HCT116 (cell line): ENCODE results near the gene IMMP2L. TPM values are rescaled to one million over a fixed set of nuclear protein-coding genes. Genes with fewer than 3 reads are reported as not detected.

Source experiments
- ATAC-seq: fragments of 200-7000 bp; cut with Tn5 transposase; 2 replicates; pipeline ENCODE4 v1.9.1; 2020; ENCODE audit warnings: mild to moderate bottlenecking, moderate library complexity
- BruUV-seq: library from RNA; stranded (reverse); fragments of 400-500 nt; replicated peaks from 2 replicates; lab custom pipeline; 2021; lab: Mats Ljungman, UMichigan
- CTCF ChIA-PET: fragments of 300-600 bp; sonication (Branson Sonifier 250); formaldehyde crosslinking; loops from one replicate; lab custom pipeline; 2021; ENCODE audit warnings: antibody characterized with exemption; lab: Charles Lee
- POLR2A ChIA-PET: fragments of 300-600, 350-600 bp; sonication (Branson Sonifier 250); formaldehyde crosslinking; loops from one replicate; lab custom pipeline; 2021; ENCODE audit warnings: antibody characterized with exemption; lab: Charles Lee
- RAD21 ChIA-PET, 2 experiments: fragments of 300-600 bp; sonication (Branson Sonifier 250); formaldehyde crosslinking; loops; one replicate each; lab custom pipeline; 2023; ENCODE audit warnings: low total read pairs in 2 of 2; ENCODE audit not compliant: uncharacterized antibody in 2 of 2, unreplicated experiment in 2 of 2, low non-redundant PET in 1 of 2; lab: Charles Lee
- DNase-seq: peaks from one replicate; pipeline ENCODE4 v3.0.0-alpha.2; 2010; ENCODE audit warnings: low read depth, low spot score
- H2AFZ ChIP-seq: fragments of 200-600 bp; shearing (Covaris generic), sonication (generic); 2 replicates; pipeline ENCODE4 v1.6.1; 2017; ENCODE audit warnings: low read depth, mixed run types, mixed read lengths, antibody characterized with exemption, low read length; ENCODE audit not compliant: poor library complexity, severe bottlenecking
- H3K27ac ChIP-seq: 2 replicates; pipeline ENCODE4 v1.5.1; 2012; ENCODE audit warnings: low read depth, low read length
- H3K27me3 ChIP-seq: fragments of 200-600 bp; sonication (generic); 2 replicates; pipeline ENCODE4 v1.6.1; 2016; ENCODE audit warnings: mixed run types, low read length, mixed read lengths; ENCODE audit not compliant: insufficient read depth
- H3K36me3 ChIP-seq, 2 experiments: fragments of 200-500 bp in 1 of 2; fragments of 200-600 bp in 1 of 2; sonication (Bioruptor generic) in 1 of 2; sonication (generic) in 1 of 2; 2 replicates each; pipeline versions ENCODE4 v1.5.1 to v1.6.1; 2014 to 2016; ENCODE audit warnings: low read length in 2 of 2, inconsistent platforms in 1 of 2, mixed read lengths in 1 of 2, mixed run types in 1 of 2; ENCODE audit not compliant: insufficient read depth in 2 of 2, control insufficient read depth in 1 of 2
- H3K4me1 ChIP-seq, 2 experiments: fragments of 200-600 bp in 1 of 2; sonication (generic) in 1 of 2; 2 replicates each; pipeline versions ENCODE4 v1.5.1 to v1.6.1; 2012 to 2017; ENCODE audit warnings: low read length in 2 of 2, inconsistent platforms in 1 of 2, mild to moderate bottlenecking in 1 of 2, mixed read lengths in 1 of 2, mixed run types in 1 of 2, moderate library complexity in 1 of 2; ENCODE audit not compliant: insufficient read depth in 2 of 2, control insufficient read depth in 1 of 2
- H3K4me2 ChIP-seq: fragments of 200-600 bp; sonication (generic); 2 replicates; pipeline ENCODE4 v1.6.1; 2017; ENCODE audit warnings: mixed run types, low read length, mixed read lengths
- H3K4me3 ChIP-seq, 2 experiments: fragments of 200-600 bp in 1 of 2; sonication (generic) in 1 of 2; replicated peaks in 1 of 2; 2 replicates each; pipeline ENCODE4 v1.5.1; 2011 to 2016; ENCODE audit warnings: low read length in 2 of 2, control low read depth in 1 of 2, low read depth in 1 of 2, mild to moderate bottlenecking in 1 of 2, mixed read lengths in 1 of 2, mixed run types in 1 of 2
- H3K79me2 ChIP-seq: fragments of 200-600 bp; sonication (generic); 2 replicates; pipeline ENCODE4 v1.6.1; 2017; ENCODE audit warnings: mild to moderate bottlenecking, mixed run types, low read length, moderate library complexity, mixed read lengths; ENCODE audit not compliant: insufficient read depth
- H3K9ac ChIP-seq: fragments of 200-600 bp; sonication (generic); 2 replicates; pipeline ENCODE4 v1.6.1; 2016; ENCODE audit warnings: low read length, mixed read lengths
- H3K9me2 ChIP-seq: fragments of 200-600 bp; sonication (generic), shearing (Covaris generic); 2 replicates; pipeline ENCODE4 v1.6.1; 2017; ENCODE audit warnings: mixed run types, mild to moderate bottlenecking, moderate library complexity; ENCODE audit not compliant: insufficient read depth
- H3K9me3 ChIP-seq, 2 experiments: fragments of 200-500 bp in 1 of 2; fragments of 200-600 bp in 1 of 2; sonication (Bioruptor generic) in 1 of 2; sonication (generic) in 1 of 2; 2 replicates each; pipeline ENCODE4 v1.6.1; 2014 to 2017; ENCODE audit warnings: low read length in 2 of 2, mixed read lengths in 2 of 2, inconsistent platforms in 1 of 2, low read depth in 1 of 2, mild to moderate bottlenecking in 1 of 2, mixed run types in 1 of 2, moderate library complexity in 1 of 2; ENCODE audit not compliant: control insufficient read depth in 1 of 2, insufficient read depth in 1 of 2
- H4K20me1 ChIP-seq: fragments of 200-600 bp; sonication (generic), shearing (Covaris generic); 2 replicates; pipeline ENCODE4 v1.6.1; 2017; ENCODE audit warnings: mixed run types, mild to moderate bottlenecking, moderate library complexity; ENCODE audit not compliant: insufficient read depth
- CBX3 ChIP-seq: IDR thresholded peaks from 2 replicates; pipeline ENCODE4 v1.6.1; 2012; ENCODE audit warnings: low read depth
- EGR1 ChIP-seq: IDR thresholded peaks from 2 replicates; pipeline ENCODE4 v1.6.1; 2012; ENCODE audit warnings: low read depth
- ELF1 ChIP-seq: IDR thresholded peaks from 2 replicates; pipeline ENCODE4 v1.6.1; 2012; ENCODE audit warnings: low read depth, borderline replicate concordance
- EZH2 ChIP-seq: fragments of 200-600 bp; sonication (generic); IDR thresholded peaks from 2 replicates; pipeline ENCODE4 v1.6.1; 2017; ENCODE audit warnings: antibody characterized with exemption, mixed run types
- EZH2phosphoT487 ChIP-seq: fragments of 200-600 bp; IDR thresholded peaks from 2 replicates; pipeline ENCODE4 v1.6.1; 2018; ENCODE audit warnings: antibody characterized with exemption, borderline replicate concordance
- FOSL1 ChIP-seq: IDR thresholded peaks from 2 replicates; pipeline ENCODE4 v1.6.1; 2012; ENCODE audit warnings: low read depth
- JUND ChIP-seq: IDR thresholded peaks from 2 replicates; pipeline ENCODE4 v1.6.1; 2012
- POLR2A ChIP-seq: IDR thresholded peaks from 2 replicates; pipeline ENCODE4 v1.7.0; 2011; ENCODE audit warnings: borderline replicate concordance; ENCODE audit not compliant: insufficient read depth, insufficient read length; ENCODE audit errors: extremely low read depth
- RAD21 ChIP-seq: IDR thresholded peaks from 2 replicates; pipeline ENCODE4 v1.6.1; 2012; ENCODE audit warnings: low read depth, mild to moderate bottlenecking
- SP1 ChIP-seq: IDR thresholded peaks from 2 replicates; pipeline ENCODE4 v1.6.1; 2012; ENCODE audit warnings: low read depth
- SRF ChIP-seq: IDR thresholded peaks from 2 replicates; pipeline ENCODE4 v1.6.1; 2012; ENCODE audit warnings: low read depth
- ZNF274 ChIP-seq: fragments of 200-500 bp; sonication (Bioruptor generic); IDR thresholded peaks from 2 replicates; pipeline ENCODE4 v1.6.1; 2014; ENCODE audit warnings: mild to moderate bottlenecking, low read depth, low read length, inconsistent platforms
- intact Hi-C: fragments of 100-400 bp; cut with micrococcal nuclease; formaldehyde crosslinking; loops from 2 replicates; pipeline ENCODE4 v1.10.0; 2022
- total RNA-seq: library from RNA; stranded (reverse); gene quantifications from one replicate; pipeline ENCODE4 v1.2.1, GENCODE V29; 2021; ENCODE audit not compliant: unreplicated experiment
- TF ChIP-seq, protein P1 (sequence below): IDR thresholded peaks from 2 replicates; pipeline ENCODE4 v1.6.1; 2012
- TF ChIP-seq, protein P2 (sequence below), 3 experiments: fragments of 200-600 bp in 1 of 3; sonication (generic) in 1 of 3; IDR thresholded peaks in 2 of 3; conservative IDR thresholded peaks in 1 of 3; 2 replicates each; pipeline ENCODE4 v1.5.1; 2012 to 2017; ENCODE audit warnings: low read depth in 2 of 3, low read length in 2 of 3, antibody characterized with exemption in 1 of 3, borderline replicate concordance in 1 of 3, control low read depth in 1 of 3, mild to moderate bottlenecking in 1 of 3, mixed read lengths in 1 of 3, mixed run types in 1 of 3, moderate library complexity in 1 of 3; ENCODE audit not compliant: insufficient read depth in 1 of 3
- TF ChIP-seq, protein P3 (sequence below): IDR thresholded peaks from 2 replicates; pipeline ENCODE4 v1.6.1; 2012
- TF ChIP-seq, protein P4 (sequence below): IDR thresholded peaks from 2 replicates; pipeline ENCODE4 v1.6.1; 2012; ENCODE audit warnings: low read depth

IMMP2L gene
- total RNA-seq, 1 experiment from 2014 or later = 21.1 TPM

DNA sequence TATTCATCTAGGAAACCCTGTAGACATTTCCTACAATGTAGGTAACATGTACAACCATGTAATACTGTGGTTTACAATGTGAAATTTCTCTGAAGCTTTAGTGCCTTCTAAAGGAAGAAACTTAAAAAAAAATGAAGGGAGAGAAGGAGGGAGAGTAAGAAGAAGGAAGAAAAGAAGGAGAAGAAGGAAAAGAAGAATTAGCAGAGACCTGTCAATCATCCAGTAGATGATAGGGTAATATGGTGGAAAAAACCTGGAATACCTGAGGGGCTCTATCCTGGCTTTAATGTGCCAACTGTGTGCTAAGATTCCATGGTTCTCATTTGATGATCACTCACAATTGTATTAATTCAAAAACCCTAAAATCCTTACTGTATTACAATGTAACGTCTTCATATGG, 474.0 kb downstream of the IMMP2L start:
- no TSS peak for BruUV-seq
- no peak for DNase-seq
- Histone ChIP-seq H2AFZ (no peak overlapping the region), H3K4me1 (no peaks in the 10 kb centered on the region), H4K20me1 (no peaks in the 10 kb centered on the region), H3K4me2 (no peak overlapping the region), H3K36me3 (no peaks in the 10 kb centered on the region), H3K27me3 (no peaks in the 10 kb centered on the region), H3K9me2 (no peaks in the 10 kb centered on the region), H3K27ac (no peak overlapping the region), H3K79me2 (no peaks in the 10 kb centered on the region), H3K4me3 (no peak overlapping the region), H3K9ac (no peak overlapping the region), H3K9me3 (no peaks in the 10 kb centered on the region)
- TF ChIP-seq, protein P1, sequence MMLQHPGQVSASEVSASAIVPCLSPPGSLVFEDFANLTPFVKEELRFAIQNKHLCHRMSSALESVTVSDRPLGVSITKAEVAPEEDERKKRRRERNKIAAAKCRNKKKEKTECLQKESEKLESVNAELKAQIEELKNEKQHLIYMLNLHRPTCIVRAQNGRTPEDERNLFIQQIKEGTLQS = no peak
- TF ChIP-seq JUND (no peak), EGR1 (no peak), POLR2A (no peak), ELF1 (no peak), EZH2phosphoT487 (no peak), ZNF274 (no peak), FOSL1 (no peak), RAD21 (no peak), SP1 (no peak), EZH2 (no peak), SRF (no peak), CBX3 (no peak)
- TF ChIP-seq, protein P2, sequence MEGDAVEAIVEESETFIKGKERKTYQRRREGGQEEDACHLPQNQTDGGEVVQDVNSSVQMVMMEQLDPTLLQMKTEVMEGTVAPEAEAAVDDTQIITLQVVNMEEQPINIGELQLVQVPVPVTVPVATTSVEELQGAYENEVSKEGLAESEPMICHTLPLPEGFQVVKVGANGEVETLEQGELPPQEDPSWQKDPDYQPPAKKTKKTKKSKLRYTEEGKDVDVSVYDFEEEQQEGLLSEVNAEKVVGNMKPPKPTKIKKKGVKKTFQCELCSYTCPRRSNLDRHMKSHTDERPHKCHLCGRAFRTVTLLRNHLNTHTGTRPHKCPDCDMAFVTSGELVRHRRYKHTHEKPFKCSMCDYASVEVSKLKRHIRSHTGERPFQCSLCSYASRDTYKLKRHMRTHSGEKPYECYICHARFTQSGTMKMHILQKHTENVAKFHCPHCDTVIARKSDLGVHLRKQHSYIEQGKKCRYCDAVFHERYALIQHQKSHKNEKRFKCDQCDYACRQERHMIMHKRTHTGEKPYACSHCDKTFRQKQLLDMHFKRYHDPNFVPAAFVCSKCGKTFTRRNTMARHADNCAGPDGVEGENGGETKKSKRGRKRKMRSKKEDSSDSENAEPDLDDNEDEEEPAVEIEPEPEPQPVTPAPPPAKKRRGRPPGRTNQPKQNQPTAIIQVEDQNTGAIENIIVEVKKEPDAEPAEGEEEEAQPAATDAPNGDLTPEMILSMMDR (IDR thresholded peaks at IDR 0.05 in 2 of 3, conservative IDR thresholded peaks at IDR 0.05 in 1 of 3; ENCODE audit: borderline replicate concordance in 1 of 3, insufficient read depth in 1 of 3, low read depth in 2 of 3, low read length in 2 of 3) = no peak
- TF ChIP-seq, protein P3, sequence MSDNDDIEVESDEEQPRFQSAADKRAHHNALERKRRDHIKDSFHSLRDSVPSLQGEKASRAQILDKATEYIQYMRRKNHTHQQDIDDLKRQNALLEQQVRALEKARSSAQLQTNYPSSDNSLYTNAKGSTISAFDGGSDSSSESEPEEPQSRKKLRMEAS = no peak
- TF ChIP-seq, protein P4, sequence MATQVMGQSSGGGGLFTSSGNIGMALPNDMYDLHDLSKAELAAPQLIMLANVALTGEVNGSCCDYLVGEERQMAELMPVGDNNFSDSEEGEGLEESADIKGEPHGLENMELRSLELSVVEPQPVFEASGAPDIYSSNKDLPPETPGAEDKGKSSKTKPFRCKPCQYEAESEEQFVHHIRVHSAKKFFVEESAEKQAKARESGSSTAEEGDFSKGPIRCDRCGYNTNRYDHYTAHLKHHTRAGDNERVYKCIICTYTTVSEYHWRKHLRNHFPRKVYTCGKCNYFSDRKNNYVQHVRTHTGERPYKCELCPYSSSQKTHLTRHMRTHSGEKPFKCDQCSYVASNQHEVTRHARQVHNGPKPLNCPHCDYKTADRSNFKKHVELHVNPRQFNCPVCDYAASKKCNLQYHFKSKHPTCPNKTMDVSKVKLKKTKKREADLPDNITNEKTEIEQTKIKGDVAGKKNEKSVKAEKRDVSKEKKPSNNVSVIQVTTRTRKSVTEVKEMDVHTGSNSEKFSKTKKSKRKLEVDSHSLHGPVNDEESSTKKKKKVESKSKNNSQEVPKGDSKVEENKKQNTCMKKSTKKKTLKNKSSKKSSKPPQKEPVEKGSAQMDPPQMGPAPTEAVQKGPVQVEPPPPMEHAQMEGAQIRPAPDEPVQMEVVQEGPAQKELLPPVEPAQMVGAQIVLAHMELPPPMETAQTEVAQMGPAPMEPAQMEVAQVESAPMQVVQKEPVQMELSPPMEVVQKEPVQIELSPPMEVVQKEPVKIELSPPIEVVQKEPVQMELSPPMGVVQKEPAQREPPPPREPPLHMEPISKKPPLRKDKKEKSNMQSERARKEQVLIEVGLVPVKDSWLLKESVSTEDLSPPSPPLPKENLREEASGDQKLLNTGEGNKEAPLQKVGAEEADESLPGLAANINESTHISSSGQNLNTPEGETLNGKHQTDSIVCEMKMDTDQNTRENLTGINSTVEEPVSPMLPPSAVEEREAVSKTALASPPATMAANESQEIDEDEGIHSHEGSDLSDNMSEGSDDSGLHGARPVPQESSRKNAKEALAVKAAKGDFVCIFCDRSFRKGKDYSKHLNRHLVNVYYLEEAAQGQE = no peak
- intact Hi-C loops = loop anchor here (2.0 kb wide), 1 partner anchor 398 kb away; no protein-coding TSS in a partner anchor
- POLR2A ChIA-PET = no interaction called here
- no peak for ATAC-seq
- RAD21 ChIA-PET = no interaction called here
- CTCF ChIA-PET = no interaction called here
